ENCODE data around the gene CCDC121.

DNA sequence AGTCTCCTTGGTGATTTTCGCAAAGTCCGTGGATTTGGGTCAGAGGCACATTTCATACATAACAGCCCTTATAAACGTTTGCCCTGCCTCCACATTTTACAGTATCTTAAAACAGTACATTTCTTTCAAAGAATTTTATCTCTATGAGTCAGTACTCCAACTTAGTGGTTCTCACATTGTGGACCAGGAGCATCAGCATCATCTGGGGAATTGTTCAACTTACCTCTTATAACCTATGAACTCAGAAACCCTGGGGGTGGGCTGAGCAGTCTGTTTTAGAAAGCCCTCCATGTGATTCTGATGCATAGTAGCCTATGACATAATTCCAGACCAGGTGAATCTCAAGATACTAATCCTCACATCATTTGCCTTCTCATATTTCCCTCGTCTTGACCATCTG, 22.2 kb upstream of the CCDC121 start:
- TF ChIP-seq, protein P1, sequence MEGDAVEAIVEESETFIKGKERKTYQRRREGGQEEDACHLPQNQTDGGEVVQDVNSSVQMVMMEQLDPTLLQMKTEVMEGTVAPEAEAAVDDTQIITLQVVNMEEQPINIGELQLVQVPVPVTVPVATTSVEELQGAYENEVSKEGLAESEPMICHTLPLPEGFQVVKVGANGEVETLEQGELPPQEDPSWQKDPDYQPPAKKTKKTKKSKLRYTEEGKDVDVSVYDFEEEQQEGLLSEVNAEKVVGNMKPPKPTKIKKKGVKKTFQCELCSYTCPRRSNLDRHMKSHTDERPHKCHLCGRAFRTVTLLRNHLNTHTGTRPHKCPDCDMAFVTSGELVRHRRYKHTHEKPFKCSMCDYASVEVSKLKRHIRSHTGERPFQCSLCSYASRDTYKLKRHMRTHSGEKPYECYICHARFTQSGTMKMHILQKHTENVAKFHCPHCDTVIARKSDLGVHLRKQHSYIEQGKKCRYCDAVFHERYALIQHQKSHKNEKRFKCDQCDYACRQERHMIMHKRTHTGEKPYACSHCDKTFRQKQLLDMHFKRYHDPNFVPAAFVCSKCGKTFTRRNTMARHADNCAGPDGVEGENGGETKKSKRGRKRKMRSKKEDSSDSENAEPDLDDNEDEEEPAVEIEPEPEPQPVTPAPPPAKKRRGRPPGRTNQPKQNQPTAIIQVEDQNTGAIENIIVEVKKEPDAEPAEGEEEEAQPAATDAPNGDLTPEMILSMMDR (IDR thresholded peaks at IDR 0.05), result no peak
- TF ChIP-seq POLR2A (IDR thresholded peaks at IDR 0.05), result no peak
